AG04449 (cell line): ENCODE results near the gene MRAP2.
"Not testable (repeated sequence)": the region's sequence is repeated elsewhere in the genome, so short reads cannot be mapped to it uniquely, and the experiment has no call there.

Source experiments
- CTCF ChIA-PET: fragments of 350-600 bp; formaldehyde crosslinking; extraction: SDS; loops from one replicate; lab custom pipeline; 2021; ENCODE audit warnings: antibody characterized with exemption; lab: Yijun Ruan, JAX
- POLR2A ChIA-PET: fragments of 400-600, 350-600 bp; formaldehyde crosslinking; extraction: SDS; loops from one replicate; lab custom pipeline; 2020; ENCODE audit warnings: antibody characterized with exemption, inconsistent platforms; lab: Yijun Ruan, JAX
- DNase-seq: peaks from one replicate; pipeline ENCODE4 v3.0.0-alpha.2; 2010; ENCODE audit warnings: low read depth, low spot score
- H3K4me3 ChIP-seq: 2 replicates; pipeline ENCODE4 v1.5.1; 2011; ENCODE audit warnings: low read depth, mild to moderate bottlenecking, control low read depth, low read length
- TF ChIP-seq, protein P1 (sequence below): IDR thresholded peaks from one replicate; pipeline ENCODE4 v1.5.1; 2011; ENCODE audit warnings: mild to moderate bottlenecking, moderate library complexity, low read length, control low read depth, inconsistent platforms; ENCODE audit not compliant: insufficient read depth; ENCODE audit errors: missing control alignments

The MRAP2 gene

GRCh38 chr6:84081222-84081621, 47.6 kb downstream of the MRAP2 start:
- TF ChIP-seq, protein P1, sequence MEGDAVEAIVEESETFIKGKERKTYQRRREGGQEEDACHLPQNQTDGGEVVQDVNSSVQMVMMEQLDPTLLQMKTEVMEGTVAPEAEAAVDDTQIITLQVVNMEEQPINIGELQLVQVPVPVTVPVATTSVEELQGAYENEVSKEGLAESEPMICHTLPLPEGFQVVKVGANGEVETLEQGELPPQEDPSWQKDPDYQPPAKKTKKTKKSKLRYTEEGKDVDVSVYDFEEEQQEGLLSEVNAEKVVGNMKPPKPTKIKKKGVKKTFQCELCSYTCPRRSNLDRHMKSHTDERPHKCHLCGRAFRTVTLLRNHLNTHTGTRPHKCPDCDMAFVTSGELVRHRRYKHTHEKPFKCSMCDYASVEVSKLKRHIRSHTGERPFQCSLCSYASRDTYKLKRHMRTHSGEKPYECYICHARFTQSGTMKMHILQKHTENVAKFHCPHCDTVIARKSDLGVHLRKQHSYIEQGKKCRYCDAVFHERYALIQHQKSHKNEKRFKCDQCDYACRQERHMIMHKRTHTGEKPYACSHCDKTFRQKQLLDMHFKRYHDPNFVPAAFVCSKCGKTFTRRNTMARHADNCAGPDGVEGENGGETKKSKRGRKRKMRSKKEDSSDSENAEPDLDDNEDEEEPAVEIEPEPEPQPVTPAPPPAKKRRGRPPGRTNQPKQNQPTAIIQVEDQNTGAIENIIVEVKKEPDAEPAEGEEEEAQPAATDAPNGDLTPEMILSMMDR, result no peak
- no peak for DNase-seq
- no peak overlapping the region for H3K4me3 ChIP-seq
- ChIA-PET CTCF (no interaction called here), POLR2A (no interaction called here)

DNA sequence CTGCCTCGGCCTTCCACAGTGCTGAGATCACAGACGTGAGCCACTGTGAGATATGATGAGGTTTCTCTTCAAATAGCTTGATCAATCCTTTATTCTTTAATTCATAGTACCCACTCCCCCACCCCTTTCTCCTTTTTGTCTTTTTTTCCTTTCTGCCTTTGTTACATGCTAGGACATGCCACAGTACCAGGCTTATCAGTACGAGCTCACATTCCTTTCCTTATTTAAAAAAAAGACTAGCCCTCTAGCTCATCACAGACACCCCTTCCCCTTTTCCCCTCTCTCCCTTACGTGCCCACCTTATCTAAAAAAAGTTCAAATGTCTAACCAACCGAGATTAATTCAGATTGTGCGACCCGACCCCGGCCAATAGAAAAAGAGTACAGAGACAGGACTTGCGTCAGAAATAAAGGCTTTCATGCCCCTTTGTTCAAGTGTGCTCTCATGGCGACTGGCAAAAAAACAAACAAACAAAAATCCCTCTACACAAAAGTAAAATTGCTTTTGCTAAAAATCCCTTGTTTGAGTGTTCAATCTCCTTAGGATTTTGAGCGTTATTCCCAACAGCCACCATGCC, 49.2 kb downstream of the MRAP2 start:
- no peak overlapping the region for H3K4me3 ChIP-seq
- POLR2A ChIA-PET, result no interaction called here
- TF ChIP-seq, protein P1, result no peak
- no peak for DNase-seq
- CTCF ChIA-PET, result no interaction called here

DNA sequence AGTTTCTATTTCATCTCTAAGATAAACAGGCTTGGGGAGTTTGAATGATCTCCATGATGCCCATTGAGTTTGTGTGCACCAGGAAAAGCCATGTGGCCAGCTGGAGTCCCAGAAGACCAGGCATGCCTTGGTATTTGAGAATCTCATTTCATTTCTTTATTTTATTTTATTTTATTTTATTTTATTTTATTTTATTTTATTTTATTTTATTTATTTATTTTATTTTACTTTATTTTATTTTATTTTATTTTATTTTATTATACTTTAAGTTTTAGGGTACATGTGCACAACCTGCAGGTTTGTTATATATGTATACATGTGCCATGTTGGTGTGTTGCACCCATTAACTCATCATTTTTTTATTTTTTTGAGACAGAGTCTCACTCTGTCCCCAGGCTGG, 51.1 kb downstream of the MRAP2 start:
- H3K4me3 ChIP-seq, DNase-seq, CTCF ChIA-PET, POLR2A ChIA-PET: not testable (repeated sequence)

- H3K4me3 ChIP-seq, result no peak overlapping the region
- TF ChIP-seq, protein P1, result no peak
- POLR2A ChIA-PET, result interaction anchor here (0.6 kb wide), 1 partner anchor 185 kb away, joined by 3 read pairs; no protein-coding TSS in a partner anchor
- CTCF ChIA-PET, result no interaction called here
- DNase-seq, result no peak
Observed at GRCh38 chr6:84086056-84086455, 52.5 kb downstream of the MRAP2 start.

DNA sequence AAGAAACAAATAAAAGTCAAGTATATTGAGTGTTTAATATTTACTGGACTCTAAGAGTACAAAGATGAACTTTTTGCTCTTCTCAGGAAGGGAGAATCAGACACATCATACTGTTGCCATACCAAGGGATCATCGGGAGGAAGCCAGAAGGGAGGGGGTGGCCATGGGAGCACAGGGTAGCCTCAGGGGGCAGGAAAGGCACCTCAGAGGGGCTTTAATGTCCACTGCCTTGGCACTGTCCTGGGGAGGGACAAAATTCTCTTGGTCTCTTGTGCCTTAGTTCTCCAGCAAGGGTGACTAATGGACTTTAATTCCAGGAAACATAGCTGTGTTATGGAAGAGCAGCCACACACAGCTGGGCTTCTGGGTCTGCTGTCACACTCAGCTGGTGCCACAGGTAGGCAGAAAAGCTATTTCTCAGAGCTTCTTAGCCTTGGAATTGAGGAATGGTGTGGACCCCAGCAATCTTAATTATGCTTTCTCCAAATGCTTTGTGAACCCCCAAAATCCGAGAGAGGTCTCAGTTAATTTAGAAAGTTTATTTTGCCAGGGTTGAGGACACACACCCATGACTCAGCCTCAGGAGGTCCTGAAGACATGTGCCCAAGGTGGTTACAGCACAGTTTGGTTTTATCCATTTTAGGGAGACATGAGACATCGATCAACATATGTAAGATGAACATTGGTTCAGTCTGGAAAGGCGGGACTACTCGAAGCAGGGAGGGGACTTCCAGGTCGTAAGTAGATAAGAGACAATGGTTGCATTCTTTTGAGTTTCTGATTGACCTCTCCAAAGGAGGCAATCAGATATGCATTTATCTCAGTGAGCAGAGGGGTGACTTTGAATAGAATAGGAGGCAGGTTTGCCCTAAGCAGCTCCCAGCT, 53.2 kb downstream of the MRAP2 start:
- POLR2A ChIA-PET, result interaction anchor here (0.6 kb wide), 1 partner anchor 184 kb away, joined by 3 read pairs; no protein-coding TSS in a partner anchor
- TF ChIP-seq, protein P1, result no peak
- no peak for DNase-seq
- H3K4me3 ChIP-seq, result no peak overlapping the region
- CTCF ChIA-PET, result no interaction called here

DNA sequence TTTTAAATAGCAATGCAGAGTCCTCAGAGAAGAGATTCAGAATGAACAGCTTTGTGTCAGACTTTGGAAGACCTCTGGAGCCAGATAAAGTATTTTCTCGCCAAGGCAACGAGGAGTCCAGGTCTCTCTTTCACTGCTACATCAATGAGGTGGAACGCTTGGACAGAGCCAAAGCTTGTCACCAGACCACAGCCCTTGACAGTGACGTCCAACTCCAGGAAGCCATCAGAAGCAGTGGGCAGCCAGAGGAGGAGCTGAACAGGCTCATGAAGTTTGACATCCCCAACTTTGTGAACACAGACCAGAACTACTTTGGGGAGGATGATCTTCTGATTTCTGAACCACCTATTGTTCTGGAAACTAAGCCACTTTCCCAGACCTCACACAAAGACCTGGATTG, 55.5 kb downstream of the MRAP2 start:
- TF ChIP-seq, protein P1, result no peak
- DNase-seq, result no peak
- CTCF ChIA-PET, result no interaction called here
- H3K4me3 ChIP-seq, result no peak overlapping the region
- POLR2A ChIA-PET, result no interaction called here
